GM18511 (cell line): ENCODE data around the gene CLDN16.

ENCODE experiments used
- ATAC-seq: cut with Tn5 transposase; IDR thresholded peaks from one replicate; pipeline ENCODE4 v1.9.1; 2021; ENCODE audit warnings: mild to moderate bottlenecking, moderate library complexity; ENCODE audit not compliant: unreplicated experiment

CLDN16 gene

DNA sequence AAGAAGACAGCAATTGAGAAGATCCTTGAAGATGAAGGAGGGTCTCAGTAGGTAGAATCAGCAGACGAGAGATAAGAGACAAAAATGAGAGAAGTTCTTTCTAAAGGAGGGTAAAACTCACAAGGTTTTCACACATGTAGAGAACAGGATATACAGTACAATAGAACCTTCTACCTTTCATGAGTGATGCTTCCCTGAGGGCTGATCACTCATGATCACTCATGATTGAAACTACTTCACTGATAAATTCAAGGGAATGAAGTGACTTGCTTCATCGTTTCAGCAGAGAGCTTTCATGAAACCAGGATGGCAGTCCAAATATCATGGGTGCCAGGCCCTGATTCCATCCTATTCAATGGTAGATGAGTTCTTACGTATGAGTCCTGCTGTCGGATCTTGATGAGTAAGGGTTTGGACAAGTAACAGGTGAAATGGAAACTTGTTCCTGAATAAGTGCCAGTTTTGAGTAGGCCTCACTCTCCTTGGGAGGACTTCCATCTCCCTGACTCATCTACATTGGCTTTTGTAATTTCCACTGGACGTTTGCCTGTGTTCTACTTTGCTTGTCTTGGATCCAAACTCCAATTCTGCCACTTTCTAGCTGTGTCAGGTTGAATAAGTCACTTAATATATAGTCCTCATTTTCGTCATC lies 9.6 kb upstream of the CLDN16 start:
- ATAC-seq, result no peak

DNA sequence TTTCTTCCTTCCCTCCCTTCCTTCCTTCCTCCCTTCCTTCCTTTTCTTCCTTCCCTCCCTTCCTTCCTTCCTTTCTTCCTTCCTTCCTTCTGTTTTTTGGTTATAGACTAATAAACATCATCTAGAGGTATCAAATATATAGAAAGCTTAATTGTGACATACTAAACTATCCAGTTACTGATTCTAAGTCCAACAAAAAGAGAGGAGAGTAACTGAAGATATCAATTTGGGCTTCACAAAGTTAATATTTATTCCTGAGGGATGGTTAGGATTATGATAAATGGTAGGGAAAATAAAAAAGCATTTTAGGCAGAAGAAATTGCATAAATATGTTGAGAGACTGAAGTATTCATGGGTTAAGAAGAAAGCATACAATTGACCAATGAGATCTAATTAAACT lies 7.8 kb upstream of the CLDN16 start:
- no peak for ATAC-seq

DNA sequence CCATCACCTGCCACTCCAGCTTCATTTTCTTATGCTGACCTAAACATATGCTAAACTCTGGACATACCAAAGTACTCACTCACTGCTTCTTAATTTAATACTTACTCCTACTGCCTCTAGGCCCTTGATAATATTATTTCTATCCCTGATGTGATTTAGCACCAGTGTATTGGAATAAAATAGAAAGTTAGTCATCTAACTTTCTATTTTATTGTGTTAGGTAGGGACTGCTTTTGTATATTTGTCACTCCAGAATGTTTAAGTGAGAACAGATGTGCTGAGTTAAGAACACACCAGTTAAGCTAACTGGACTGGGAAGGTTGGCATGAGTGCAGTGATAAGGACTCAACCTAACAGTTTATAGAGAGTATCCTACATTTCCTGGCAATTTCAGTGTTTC lies 6.5 kb upstream of the CLDN16 start:
- no peak for ATAC-seq

DNA sequence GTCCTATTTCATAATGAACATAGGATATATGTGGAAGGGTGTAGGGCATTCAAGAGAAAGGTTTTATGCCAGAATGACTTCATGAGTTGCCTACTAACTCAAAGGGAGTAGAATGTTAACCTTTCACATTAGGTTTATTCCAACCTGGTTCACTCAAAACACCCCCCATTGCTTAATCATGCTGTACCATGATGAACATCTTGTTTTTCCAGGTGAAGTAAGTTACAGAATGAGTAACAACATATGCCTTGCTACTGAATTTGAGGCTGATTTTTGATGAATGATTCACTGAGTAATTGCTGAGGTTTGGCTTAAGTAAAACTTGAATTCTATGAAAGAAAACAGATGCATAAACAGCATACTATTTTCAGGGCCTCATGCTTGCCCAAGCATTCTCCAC lies 5.9 kb upstream of the CLDN16 start:
- no peak for ATAC-seq

DNA sequence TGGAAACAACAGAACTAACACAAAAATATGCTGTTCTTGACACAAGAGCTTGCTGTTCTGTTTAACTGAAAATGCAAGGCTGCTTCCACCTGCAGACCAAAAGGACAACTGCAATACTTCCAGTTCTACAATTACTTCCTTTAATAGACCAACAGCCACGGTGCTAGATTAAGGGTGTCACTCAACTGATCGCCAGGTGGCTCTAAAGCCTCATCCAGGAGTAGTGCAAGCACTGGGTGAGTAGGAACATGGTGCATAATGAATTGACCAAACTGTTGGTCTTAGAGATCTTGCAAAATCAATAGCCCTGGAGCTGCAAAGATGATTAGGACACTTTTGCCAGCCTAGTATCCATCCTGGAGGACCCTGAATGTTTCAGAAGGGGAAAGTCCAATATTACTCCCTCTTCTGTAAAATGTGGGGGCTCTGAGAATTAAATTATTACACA lies 3.6 kb upstream of the CLDN16 start:
- peak; percentile 87 for ATAC-seq

DNA sequence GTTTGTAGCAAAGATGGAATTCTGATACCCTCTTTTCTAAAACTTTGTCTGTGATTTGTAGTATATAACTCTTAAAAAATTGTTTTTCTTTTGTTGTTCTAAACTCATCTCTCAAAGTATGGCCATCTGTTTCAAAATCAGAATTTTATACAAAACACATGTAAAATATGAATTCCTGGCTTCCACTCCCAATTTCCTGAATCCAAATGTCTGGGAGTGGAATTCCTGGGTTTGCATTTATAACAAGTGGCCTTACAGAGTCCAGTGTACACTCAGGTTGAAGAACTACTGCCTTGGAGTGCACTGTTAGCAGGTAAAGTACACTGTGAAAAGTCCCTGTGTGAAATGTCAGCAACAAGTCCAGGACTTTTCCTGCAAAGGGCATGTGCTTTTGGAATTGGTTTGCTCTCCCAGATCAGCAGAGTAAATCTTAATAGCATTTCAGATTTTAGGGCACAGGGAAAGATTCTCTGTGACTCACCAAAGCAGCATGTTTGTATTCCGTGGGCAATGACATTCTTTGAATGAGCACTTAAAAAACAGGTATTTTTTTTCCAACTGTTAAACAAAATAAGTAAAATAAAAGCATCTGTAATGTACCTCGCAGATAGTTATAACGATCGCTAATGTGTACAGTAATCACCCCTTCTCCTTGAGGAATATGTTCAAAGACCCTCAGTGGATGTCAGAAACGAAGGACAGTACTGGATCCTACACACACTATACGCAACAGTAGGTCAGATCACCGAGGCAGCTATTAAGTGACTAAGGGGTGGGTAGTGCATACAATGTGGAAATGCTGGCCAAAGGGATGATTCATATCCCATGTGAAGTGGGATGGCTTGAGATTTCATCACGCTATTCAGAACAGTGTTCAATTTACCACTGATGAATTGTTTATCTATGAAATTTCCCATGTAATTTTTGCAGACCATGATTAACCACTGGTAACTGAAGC lies 2.0 kb upstream of the CLDN16 start:
- ATAC-seq, result no peak

DNA sequence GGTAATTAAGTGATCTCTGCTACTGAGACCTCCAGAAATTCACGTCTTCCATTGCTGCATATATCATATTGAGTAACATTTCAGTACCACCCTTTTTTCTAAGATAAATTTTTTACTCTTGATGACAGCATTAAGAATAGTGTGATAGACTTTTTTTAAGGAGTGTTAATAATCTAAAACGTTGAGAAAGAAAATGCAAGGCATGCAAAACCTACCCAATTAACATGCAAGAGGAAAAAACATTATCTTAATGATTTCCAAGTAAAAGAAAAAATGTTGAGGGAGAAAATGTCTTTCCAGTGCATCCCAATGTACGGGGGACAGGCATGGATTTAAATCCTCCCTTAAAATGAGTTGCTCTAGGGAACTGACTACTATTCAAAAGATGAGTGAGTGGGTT lies 740 bp downstream of the CLDN16 start:
- ATAC-seq, result no peak

DNA sequence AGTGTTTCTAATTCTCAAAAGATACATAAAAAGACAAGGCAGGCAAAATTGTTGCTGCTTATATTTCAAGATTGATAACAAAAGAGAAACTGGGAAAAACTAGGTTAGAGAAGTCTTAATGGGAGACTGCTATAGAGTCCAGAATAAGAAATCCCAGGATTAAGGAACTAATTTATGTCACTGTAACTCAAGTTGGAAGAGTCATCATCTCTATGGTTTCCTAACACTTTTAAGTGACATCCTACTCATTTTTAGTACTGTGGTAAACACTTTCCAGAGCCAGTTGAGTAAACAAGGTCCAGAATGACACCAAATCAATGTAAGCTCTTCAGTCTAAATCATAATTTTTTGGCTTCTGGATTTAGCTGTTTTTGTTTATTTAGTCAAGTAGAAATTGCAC lies 8.0 kb downstream of the CLDN16 start:
- no peak for ATAC-seq

DNA sequence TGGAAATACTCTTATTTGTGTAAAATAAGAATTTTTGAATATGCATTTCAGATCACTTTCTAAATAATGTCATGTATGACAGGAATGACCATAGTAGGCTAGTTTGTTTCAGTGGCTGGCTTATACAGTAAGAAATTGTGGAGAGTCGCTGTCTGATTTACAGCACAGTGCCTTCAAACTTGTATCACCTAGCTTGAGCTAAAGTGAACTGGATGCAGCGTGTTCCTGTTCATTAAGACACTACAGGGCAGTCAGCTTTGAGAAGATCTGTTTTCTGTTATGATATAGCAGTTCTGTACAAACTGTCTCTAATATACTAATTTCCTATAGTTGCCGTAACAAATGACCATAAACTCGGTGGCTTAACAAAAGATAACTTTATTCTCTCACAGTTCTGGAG lies 9.9 kb downstream of the CLDN16 start:
- ATAC-seq, result no peak

DNA sequence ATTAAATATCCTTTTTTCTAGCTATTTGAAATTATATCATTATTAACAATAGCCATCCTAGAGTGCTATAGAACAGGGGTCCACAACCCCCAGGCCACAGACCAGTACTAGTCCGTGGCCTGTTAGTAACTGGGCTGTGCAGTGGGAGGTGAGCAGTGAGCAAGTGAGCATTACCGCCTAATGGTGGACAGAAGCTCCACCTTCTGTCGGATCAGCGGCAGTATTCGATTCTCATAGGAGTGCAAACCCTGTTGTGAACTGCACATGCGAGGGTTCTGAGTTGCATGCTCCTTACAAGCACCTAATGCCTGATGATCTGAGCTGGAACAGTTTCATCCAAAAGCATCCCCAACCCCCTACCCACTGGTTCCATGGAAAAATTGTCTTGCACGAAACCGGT lies 11.7 kb downstream of the CLDN16 start:
- ATAC-seq, result no peak

DNA sequence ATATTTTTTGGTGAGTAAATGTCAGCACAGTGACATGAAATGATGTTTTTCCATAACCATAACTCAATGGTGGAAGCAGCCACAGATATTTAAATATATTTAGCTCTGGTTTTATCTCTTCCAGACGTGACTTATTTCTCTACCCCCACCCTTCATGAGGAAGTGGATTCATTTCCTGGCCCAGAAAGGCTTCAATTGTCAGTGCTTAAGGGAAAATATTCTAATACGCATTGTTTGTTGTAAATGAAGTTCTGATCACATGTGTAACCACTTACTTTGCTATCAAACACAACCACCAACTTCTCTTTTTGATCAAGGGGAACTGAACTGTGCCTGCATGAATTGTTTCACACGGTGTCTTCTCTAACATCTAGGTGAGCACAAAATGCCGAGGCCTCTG lies 14.0 kb downstream of the CLDN16 start:
- ATAC-seq, result no peak

DNA sequence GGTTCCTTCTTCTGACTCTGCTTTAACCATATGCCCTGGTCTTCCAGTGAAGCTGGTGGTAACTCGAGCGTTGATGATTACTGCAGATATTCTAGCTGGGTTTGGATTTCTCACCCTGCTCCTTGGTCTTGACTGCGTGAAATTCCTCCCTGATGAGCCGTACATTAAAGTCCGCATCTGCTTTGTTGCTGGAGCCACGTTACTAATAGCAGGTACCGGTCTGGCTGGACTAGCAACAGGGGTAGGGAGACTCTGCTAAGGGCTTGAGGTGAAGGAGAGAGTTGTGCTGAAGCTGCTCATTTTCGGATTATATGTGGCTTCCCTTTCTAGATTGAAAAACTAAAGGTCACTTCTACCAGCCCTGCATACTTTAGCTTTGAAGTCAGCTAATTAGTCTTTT lies 16.8 kb downstream of the CLDN16 start:
- no peak for ATAC-seq

DNA sequence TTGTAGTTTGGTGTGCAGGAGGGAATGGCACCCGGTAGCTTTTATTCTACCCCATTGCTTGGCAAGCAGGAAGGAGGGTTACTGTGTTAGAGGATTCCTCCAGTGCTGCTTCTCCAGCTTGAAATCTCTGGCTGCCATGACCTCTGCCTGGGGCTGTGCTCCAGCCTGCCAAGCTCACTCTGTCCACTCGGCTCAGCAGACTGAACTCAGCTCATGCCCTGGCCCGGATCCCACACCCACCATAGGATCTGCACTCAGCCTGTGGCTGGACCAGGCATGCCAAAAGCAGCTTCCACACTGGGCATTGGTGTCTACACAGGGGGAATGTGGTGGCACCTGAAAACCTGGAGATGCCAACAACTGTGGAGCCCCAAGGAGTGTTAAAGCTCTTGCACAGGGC lies 26.3 kb downstream of the CLDN16 start:
- no peak for ATAC-seq

DNA sequence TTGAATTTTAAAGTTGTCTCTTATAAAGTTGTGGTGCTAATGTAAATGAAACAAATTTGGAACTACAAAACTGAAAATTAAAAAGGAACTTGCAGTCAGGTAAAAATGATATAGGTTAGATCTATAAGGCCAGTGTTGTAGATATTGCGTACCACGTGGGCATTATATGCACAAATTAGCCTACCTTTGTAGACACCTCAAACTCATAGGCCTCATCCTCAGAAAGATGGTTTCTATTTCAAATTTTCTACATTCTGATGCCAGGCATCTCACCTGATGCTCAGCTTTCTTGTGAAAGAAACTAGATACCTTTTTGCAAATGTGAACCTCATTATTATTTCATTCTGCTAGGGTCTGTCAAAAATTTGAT lies 36.1 kb downstream of the CLDN16 start:
- peak; percentile 9 for ATAC-seq

DNA sequence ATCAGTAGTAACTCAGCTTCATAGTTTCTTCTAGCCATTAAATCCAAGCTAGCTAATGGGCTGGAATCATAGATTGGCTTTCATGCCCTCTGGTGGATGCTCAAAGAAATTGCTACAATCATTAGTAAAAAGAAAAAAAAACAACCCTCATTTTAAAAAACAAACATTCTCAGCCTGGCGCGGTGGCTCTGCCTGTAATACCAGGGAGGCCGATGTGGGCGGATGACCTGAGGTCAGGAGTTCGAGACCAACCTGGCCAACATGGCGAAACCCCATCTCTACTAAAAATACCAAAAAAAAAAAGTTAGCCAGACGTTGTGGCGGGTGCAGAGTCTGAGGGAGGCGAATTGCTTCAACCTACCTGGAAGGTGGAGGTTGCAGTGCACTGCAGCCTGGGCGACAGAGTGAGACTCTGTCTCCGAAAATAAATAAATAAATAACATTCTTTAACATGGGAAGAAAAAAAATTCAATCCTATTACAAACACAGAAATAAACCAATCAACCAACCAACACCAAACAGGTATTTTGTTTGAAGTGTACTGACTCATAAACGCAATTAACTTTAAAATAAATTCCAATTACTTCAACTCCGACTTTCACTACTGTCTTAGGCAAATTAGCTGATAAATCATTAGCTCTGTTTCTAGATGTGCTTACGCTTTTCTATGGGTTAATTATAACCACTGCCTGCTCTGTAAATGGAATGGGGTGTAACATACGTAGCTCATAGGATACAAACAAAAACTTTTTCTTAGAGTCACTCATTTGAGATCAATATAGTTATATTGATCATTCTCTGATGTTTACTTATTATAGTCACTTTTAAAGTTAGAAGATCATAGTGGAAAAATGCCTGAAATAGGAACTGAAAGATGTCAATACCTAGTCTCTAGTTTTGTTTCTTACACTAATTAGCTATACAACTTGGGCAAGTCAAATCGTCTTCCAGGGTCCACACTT lies 36.8 kb downstream of the CLDN16 start:
- ATAC-seq, result peak; percentile 73

DNA sequence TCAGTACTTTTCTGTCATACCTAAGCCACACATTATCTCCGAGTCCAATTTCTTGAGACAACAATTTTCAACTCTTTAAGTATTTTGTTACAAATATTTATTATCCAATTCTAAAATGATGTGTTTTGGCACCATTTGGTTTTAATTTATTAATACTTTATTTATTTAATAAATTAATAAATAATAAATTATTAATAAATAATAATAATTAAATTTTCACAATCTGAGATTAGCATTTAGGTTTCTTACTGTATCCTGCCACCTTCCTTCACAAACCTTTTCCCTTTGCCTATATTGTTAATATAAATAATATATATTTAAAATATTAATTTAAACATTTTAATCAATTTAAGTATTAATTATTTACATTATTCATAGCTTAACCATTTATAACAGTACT lies 37.9 kb downstream of the CLDN16 start:
- no peak for ATAC-seq

DNA sequence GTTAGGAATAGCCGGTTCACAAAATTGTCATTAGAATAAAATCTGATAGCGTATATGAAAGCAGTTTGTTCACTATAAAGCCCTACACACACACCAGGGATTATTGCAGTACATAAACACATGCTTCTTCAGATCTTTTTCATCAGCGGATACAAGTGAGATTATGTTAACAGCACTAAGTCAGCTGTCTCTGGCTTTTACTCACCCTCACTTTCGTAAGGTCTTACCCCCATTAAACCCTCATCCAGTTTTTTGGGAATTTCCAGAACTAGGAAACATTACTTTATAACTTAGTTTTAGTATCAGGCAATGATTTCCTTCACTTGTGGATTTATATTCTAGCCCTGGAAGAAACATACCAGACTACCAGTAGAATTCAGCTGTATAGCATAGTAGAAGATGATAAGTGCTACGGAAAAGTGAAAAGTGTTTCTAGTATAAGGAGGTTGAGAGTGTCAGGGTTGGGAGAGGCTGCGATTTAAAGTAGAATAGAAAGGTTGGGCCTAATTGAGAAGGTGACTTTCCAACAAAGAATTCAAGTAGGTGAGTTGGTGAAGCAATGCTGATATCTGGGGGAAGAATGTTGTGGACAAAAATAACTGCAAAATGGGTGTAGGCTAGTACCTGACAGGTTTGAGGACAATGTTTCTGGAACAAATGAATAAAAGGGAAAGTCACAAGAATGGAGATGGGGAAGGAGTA lies 39.0 kb downstream of the CLDN16 start:
- ATAC-seq, result no peak

DNA sequence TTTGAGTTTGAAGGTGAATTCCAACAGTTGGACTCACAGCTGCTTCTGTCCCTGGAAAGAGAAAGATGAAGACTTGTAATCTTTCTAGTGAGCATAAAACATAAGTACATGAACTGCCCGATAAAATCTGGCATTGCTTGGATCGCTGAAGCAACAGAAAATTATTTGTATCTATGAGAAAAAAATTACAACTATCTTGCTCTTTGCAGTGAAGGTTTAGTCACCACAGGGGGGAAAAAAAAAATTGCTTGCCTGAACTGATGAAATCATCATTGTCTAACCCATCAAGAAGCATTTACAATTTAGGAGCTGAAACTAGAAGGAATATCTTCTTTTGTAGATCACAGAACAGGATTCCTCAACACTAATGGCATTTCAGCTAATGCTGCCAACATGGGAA lies 41.7 kb downstream of the CLDN16 start:
- ATAC-seq, result no peak

DNA sequence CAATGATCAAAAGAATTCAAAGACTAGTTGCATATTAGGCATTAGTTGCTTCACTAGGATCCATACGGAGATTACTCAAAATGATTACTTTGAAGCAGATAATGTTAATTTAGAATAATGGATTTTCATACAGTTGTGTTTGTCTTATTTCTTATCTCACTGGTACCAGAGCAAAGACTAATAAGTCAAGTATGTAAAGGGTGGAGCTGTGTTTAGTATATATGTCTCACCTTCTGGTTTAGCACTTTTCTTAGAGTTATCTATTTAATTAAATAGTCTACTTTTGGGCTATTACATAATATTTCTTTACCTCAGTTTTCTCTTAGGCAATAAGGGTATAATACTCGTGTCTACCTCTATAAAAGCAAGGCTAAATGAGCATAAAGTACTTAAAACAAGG lies 42.9 kb downstream of the CLDN16 start:
- no peak for ATAC-seq

DNA sequence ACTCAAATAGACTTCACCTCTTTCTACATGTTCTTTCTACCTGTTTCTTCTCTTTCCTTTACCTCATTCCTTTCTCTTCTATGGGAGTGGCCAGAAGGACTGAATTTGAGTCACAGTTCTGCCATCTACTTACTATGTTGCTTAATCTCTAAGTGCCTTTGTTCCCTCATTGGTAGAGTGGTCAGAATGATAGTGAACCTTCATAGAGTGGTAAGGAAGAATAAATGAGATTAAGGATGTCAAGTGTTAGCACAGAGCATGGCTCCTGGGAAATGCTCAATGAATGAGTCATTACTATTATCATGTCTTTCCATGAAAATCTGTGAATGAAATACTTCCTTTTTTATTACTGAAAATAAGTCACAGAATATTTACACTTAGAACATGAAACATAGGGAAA lies 44.3 kb downstream of the CLDN16 start:
- ATAC-seq, result no peak

DNA sequence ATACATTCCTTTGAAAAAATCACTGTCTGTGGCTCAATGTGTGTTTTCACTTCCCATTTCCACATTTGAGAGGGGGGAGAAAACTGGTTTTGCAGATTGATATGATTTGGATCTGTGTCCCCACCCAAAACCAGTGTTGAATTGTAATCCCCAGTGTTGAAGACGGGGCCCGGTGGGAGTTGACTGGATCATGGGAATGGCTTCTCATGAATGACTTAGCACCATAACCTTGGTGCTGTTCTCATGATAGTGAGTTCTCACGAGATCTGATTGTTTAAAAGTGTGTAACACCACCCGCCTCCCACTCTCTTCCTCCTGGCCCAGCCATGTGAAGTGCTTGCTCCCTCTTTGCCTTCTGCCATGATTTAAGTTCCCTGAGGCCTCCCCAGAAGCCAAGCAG lies 45.7 kb downstream of the CLDN16 start:
- ATAC-seq, result no peak
